ENCODE results near the gene TMEM63B. TPM values are rescaled to one million over a fixed set of nuclear protein-coding genes. Genes with fewer than 3 reads are reported as not detected.

The TMEM63B gene
- total and polyA plus RNA-seq, 4 donors: 49.0 to 94.5 (median 88.3) TPM

- peak in 2 of 3 donors; percentile 36 to 42 for DNase-seq
- H3K36me3 ChIP-seq (ENCODE audit: control insufficient read depth in 4 of 4, insufficient read depth in 4 of 4, low read length in 4 of 4): peaks cover 0 to 5% (median 0%) of the 10 kb centered on the region in 4 donors
- H3K27me3 ChIP-seq (ENCODE audit: control insufficient read depth in 3 of 3, insufficient read depth in 3 of 3, low read length in 2 of 3): no peaks in the 10 kb centered on the region
- no peak overlapping the region for H3K27ac ChIP-seq (ENCODE audit: low read depth in 1 of 2, low read length in 1 of 2)
- no peaks in the 10 kb centered on the region for H3K9me3 ChIP-seq (ENCODE audit: control insufficient read depth in 4 of 4, insufficient read depth in 3 of 4, low read length in 3 of 4)
- TF ChIP-seq, protein P1, sequence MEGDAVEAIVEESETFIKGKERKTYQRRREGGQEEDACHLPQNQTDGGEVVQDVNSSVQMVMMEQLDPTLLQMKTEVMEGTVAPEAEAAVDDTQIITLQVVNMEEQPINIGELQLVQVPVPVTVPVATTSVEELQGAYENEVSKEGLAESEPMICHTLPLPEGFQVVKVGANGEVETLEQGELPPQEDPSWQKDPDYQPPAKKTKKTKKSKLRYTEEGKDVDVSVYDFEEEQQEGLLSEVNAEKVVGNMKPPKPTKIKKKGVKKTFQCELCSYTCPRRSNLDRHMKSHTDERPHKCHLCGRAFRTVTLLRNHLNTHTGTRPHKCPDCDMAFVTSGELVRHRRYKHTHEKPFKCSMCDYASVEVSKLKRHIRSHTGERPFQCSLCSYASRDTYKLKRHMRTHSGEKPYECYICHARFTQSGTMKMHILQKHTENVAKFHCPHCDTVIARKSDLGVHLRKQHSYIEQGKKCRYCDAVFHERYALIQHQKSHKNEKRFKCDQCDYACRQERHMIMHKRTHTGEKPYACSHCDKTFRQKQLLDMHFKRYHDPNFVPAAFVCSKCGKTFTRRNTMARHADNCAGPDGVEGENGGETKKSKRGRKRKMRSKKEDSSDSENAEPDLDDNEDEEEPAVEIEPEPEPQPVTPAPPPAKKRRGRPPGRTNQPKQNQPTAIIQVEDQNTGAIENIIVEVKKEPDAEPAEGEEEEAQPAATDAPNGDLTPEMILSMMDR (IDR thresholded peaks at IDR 0.05; ENCODE audit: control extremely low read depth, extremely low read depth): no peak
- WGBS, 2 donors: 67 to 72% methylated on average over 9 of the region's 9 CpGs
- no peak overlapping the region for H3K9ac ChIP-seq (ENCODE audit: insufficient read depth in 1 of 2, low read length in 2 of 2)
- H3K4me1 ChIP-seq (ENCODE audit: control insufficient read depth in 5 of 5, insufficient read depth in 5 of 5, low read length in 5 of 5): peaks cover 0 to 3% (median 0%) of the 10 kb centered on the region in 5 donors
- ATAC-seq (ENCODE audit: insufficient read depth, low FRiP score): peak; percentile 54
- H3K4me3 ChIP-seq: no peak overlapping the region
Observed at GRCh38 chr6:44086931-44087574, 40.3 kb upstream of the TMEM63B start.

DNA sequence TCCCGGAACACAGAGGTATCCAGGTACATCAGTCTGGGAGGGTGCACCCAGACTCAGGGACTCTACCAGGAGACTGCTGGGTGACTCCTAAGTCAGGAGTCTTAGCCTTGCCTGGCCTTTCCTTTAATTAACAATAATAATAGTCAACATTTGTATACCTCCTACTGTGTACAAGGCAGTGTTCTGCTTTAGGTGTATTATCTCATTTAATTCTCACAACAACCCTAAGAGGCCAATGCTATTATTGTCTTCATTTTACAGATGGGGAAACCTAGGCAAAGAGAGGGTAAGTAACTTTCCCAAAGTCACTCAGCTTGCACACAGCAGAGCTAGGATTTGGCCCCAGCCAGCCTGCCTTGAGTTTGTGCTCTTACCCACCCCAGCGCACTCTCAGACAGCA is 39.7 kb upstream of the TMEM63B start:
- Histone ChIP-seq H3K36me3 (ENCODE audit: control insufficient read depth in 4 of 4, insufficient read depth in 4 of 4, low read length in 4 of 4) (peaks cover 0 to 5% (median 0%) of the 10 kb centered on the region in 4 donors), H3K27ac (ENCODE audit: low read depth in 1 of 2, low read length in 1 of 2) (no peak overlapping the region), H3K27me3 (ENCODE audit: control insufficient read depth in 3 of 3, insufficient read depth in 3 of 3, low read length in 2 of 3) (no peaks in the 10 kb centered on the region), H3K4me3 (no peak overlapping the region), H3K9ac (ENCODE audit: insufficient read depth in 1 of 2, low read length in 2 of 2) (no peak overlapping the region), H3K4me1 (ENCODE audit: control insufficient read depth in 5 of 5, insufficient read depth in 5 of 5, low read length in 5 of 5) (peaks cover 0 to 3% (median 0%) of the 10 kb centered on the region in 5 donors), H3K9me3 (ENCODE audit: control insufficient read depth in 4 of 4, insufficient read depth in 3 of 4, low read length in 3 of 4) (no peaks in the 10 kb centered on the region)
- ATAC-seq (ENCODE audit: insufficient read depth, low FRiP score) (no peak), DNase-seq (no peak)
- TF ChIP-seq, protein P1 (IDR thresholded peaks at IDR 0.05; ENCODE audit: control extremely low read depth, extremely low read depth): no peak
- WGBS, 2 donors: 98 to 100% methylated on average over 2 of the region's 2 CpGs

GRCh38 chr6:44088827-44089590 is 38.3 kb upstream of the TMEM63B start:
- Histone ChIP-seq H3K4me1 (ENCODE audit: control insufficient read depth in 5 of 5, insufficient read depth in 5 of 5, low read length in 5 of 5) (peaks cover 0 to 3% (median 0%) of the 10 kb centered on the region in 5 donors), H3K27ac (ENCODE audit: low read depth in 1 of 2, low read length in 1 of 2) (no peak overlapping the region), H3K4me3 (no peak overlapping the region), H3K9ac (ENCODE audit: insufficient read depth in 1 of 2, low read length in 2 of 2) (no peak overlapping the region), H3K36me3 (ENCODE audit: control insufficient read depth in 4 of 4, insufficient read depth in 4 of 4, low read length in 4 of 4) (peaks cover 0 to 5% (median 0%) of the 10 kb centered on the region in 4 donors), H3K9me3 (ENCODE audit: control insufficient read depth in 4 of 4, insufficient read depth in 3 of 4, low read length in 3 of 4) (no peaks in the 10 kb centered on the region), H3K27me3 (ENCODE audit: control insufficient read depth in 3 of 3, insufficient read depth in 3 of 3, low read length in 2 of 3) (no peaks in the 10 kb centered on the region)
- no peak for DNase-seq
- WGBS, 2 donors: 91 to 98% methylated on average over 11 of the region's 11 CpGs
- no peak for ATAC-seq (ENCODE audit: insufficient read depth, low FRiP score)
- TF ChIP-seq, protein P1 (IDR thresholded peaks at IDR 0.05; ENCODE audit: control extremely low read depth, extremely low read depth): no peak
